Esophagus squamous epithelium (tissue), 4 donors: ENCODE data around the gene PHACTR2.

Experiments
- POLR2A ChIP-seq, 4 donors: fragments of 450-650 bp; IDR thresholded peaks; one replicate each; pipeline ENCODE4 v1.6.1; 2017; ENCODE audit warnings: antibody characterized with exemption in 4 of 4, mild to moderate bottlenecking in 4 of 4, moderate library complexity in 3 of 4
- TF ChIP-seq, protein P1 (sequence below), 6 experiments: fragments of 450-650 bp in 4 of 6; fragments of 200-600 bp in 2 of 6; sonication (generic) in 2 of 6; IDR thresholded peaks; one replicate each; pipeline ENCODE4 v1.5.1; 2016 to 2019; ENCODE audit warnings: antibody characterized with exemption in 6 of 6, mild to moderate bottlenecking in 4 of 6, moderate library complexity in 4 of 6

DNA sequence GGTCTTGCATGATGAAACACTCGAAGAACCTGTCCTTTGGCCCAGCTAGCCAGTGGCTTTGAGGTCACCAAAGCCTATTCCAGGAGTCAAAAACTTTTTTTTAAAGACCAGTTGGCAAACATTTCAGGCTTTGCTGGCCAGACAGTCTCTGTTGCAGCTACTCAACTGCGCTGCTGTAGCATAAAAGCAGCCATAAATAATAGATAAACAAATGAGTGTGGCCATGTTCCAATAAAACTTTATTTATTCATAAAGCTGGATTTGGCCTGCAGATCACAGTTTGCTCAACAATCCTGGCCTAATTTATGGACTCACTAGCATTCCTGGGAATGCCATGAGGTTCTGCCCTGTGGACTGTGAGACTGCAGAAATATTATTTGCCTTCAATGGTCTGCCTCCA is 96.6 kb downstream of the PHACTR2 start:
- TF ChIP-seq, protein P1, sequence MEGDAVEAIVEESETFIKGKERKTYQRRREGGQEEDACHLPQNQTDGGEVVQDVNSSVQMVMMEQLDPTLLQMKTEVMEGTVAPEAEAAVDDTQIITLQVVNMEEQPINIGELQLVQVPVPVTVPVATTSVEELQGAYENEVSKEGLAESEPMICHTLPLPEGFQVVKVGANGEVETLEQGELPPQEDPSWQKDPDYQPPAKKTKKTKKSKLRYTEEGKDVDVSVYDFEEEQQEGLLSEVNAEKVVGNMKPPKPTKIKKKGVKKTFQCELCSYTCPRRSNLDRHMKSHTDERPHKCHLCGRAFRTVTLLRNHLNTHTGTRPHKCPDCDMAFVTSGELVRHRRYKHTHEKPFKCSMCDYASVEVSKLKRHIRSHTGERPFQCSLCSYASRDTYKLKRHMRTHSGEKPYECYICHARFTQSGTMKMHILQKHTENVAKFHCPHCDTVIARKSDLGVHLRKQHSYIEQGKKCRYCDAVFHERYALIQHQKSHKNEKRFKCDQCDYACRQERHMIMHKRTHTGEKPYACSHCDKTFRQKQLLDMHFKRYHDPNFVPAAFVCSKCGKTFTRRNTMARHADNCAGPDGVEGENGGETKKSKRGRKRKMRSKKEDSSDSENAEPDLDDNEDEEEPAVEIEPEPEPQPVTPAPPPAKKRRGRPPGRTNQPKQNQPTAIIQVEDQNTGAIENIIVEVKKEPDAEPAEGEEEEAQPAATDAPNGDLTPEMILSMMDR (IDR thresholded peaks at IDR 0.05) = no peak
- TF ChIP-seq POLR2A (IDR thresholded peaks at IDR 0.05) = no peak
